ENCODE results near the gene WFDC6.

Gene WFDC6

DNA sequence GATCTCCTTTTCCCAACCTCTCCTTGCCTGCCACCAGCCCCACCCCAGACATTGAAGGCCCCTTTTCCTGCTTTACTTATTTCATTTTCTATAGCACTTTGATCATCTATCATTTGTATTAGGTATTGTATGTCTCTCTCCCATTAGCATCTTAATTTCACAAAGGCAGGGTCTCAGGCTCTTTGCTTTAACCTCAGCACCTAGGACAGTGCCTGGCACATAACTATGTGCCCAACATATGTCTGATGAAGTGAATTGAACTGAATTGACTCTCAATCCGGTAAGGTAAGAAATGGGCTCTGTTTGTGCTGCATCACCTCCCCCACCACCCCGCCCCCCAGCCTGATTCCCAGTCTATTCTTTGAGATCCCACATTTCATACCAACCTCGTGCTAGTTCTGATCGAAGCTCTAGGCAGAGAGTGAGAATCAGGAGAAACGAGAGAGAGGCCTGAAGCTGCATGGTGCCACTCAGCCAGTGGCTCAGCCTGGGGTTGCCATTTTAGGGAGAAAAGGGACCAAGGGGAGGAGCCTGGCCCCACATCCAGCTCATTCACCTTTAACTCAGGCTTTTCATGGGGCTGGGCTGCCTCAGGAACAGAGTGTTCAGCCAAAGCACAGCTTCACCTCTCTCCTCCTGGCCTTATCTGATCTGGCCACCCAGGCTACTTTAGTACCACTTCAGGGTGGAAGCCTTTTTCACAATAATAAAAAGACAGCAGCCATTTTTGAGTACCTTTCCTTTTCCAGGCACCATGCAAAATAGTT lies 24.0 kb downstream of the WFDC6 start, which contains the start of gene SPINT3:
Gene SPINT3 (minus strand): TSS at position 476 of the 767 bp plus-strand sequence. CDS start 14 bp downstream, at position 462.
- DNase-seq: no peak

DNA sequence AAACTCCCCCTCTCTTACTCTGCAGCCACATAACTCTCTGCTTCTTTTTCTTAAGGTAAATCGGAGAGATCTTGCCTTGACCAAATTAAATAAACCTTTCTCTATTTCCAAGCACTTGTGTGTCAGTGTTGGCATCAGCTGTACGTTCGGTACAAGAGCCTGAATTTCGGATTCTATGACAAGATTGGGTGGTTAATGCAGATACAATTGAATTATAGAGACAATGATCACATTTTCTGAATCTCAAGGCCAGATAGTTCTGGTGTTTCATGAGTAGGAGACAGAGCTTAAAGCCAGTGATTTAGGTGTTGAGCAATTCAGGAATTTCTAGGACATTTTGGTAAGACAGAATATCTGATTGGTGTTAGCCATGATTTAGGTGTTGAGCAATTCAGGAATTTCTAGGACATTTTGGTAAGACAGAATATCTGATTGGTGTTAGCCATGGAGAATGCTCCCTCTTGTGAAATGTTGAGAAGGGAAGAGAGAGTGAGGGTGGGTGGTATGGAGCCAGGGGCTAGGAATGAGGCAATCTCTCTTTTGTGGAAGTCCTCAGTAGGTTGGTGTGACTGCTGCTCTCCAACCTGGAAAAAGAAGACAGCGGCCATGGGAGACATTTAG lies 28.9 kb downstream of the WFDC6 start:
- no peak for DNase-seq

DNA sequence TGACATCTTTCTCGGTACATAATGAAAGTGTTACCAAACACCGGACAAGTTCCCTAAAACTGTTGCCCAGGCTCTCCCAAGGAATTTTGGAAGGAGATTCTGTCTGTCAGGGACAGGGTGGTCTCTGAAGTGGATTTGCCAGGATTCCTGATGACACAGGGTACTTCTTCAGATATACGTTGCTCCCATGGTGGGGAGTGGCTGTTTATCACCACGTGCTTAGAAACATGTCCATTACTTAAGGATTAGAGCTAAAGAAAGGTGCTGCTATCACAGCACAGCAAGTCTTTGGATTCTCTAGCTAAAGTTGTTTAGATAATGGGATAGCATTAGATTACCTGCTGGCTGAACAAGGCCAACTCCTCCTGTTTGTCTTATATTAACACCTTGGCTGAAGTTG lies 30.2 kb downstream of the WFDC6 start:
- no peak for DNase-seq

DNA sequence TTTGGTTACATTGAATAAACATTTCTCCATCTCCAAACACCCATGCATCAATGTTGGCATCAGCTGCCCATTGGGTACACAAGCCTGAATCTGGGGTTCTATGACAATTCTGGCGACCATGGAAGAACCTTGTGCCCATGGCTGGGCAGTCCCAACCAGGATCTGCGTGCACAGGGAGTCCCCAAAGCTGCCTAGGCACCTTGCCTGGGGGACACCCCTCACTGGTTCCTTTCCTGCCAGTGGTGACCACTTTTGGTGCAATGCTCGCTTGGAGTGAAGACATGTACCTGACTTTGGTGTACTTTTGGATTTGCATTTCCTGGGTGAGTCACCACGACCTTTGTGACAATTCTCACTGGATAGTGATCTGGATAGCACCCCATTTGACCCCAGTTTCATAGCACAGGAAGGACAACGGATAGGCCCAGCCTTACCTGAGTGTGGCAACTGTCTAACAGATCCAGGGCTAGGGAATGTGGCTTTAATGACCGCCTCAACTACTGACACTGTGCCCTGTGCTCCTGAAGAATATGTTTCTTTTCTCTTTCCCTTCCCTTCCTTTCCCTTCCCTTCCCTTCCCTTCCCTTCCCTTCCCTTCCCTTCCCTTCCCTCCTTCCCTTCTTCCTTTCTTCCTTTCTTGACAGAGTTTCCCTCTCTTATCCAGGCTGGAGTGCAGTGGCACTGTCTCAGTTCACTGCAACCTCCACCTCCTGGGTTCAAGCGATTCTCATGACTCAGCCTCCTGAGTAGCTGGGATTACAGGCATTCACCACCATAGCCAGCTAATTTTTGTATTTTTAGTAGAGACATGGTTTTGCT lies 31.0 kb downstream of the WFDC6 start:
- no peak for DNase-seq

DNA sequence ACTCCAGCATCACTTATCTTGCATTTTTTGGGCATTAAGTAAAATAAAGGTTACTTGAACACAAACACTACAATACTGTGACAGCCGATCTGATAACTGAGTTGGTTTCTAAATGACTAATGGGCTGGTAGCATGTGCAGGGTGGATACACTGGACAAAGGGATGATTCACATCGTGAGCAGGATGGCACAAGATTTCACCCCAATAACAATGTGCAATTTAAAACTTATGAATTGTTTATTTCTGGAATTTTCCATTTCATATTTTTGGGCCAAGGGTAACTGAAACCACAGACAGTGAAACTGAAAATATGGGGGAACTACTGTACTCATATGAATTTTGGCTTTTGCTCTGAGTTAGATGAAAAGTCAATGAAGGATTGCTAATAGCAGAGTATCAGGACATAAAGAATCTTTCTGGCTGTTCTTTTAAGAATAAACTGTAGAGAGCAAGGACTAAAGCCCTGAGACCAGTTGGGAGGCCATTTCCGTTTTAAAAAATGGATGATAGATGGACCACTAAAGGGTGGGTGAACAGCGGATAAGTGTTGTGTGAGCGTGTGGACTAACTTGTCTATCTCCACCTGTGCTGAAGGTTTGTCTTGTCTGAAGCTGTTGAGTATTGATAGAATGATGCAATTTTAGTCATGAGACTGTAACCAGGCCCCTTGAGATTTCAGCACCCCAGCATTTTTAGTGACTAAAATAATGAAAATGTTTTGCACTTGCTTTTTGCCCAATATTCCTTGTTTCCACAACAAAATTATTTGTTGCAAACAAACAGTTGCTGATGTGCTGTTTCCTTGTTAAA lies 32.1 kb downstream of the WFDC6 start:
- no peak for DNase-seq

DNA sequence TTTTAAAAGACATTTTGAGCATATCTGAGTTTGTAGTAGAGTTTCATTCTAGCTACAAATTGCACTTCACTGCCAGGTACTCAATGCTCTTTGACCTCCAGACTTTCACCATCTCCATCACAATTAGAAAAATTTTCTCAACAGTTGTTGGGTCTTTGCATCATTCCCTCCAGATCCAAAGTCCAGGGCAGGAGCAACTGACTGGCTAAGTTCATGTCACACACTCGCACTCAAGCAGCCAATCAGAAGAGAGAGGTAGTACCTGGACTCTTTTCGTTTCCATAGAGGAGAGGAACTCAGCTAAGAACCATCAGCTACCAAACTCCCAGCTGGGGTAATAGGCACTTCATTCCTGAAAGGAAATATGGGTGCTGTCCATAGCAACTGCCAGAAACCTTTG lies 32.9 kb downstream of the WFDC6 start:
- DNase-seq: no peak

DNA sequence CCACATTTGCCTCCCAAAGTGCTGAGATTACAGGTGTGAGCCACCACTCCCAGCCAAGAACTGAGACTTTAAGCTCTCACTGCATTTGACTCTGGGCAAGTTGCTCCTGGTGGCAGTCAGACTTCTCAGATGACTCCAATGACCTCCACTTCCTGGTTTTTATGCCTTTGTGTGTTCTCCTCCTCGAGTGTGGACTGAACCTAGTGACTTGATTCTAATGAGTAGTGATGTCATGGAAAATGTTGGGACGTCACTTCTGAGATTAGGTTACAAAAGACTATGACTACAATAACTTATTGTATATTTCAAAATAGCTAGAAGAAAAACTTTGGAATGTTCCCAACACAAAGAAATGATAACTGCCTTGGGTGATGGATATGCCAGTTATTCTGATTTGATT lies 35.9 kb downstream of the WFDC6 start:
- no peak for DNase-seq

DNA sequence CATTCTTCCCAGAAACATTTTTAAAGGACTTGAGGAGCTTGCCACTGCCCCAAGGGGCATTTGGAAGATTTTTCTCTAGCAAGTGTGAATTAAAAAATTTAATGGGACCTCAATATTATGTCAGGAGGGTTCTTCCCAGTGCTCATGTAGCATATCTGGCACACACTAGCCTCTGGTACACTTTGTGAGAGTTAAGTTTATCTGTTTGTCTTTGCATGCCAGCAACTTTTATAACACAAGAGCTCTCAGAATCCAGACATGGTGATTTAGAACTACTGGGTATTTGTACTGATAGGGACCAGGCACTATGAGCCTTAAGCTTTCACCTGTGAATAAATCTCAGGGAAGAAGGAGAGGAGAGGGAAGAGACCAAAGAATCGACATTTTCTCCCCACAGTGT lies 36.7 kb downstream of the WFDC6 start:
- no peak for DNase-seq

DNA sequence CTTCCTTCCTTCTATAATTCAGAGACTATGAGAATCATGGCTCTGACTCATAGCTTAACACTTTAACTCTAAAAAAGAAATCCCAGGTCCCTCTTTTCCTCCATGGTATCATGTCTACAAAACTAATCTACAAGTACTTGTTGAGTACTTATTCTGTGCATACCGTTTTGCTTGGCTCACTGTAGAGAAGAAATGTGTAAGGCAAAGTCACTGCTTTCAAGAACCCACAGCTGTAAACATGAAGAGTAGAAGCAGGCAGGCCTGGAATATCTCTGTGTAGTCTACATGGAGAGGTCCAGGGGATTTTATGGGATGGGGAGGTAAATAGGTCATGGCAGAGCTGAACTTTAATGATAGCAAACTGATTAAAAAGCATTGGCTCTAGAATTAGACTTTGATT lies 37.7 kb downstream of the WFDC6 start:
- no peak for DNase-seq

DNA sequence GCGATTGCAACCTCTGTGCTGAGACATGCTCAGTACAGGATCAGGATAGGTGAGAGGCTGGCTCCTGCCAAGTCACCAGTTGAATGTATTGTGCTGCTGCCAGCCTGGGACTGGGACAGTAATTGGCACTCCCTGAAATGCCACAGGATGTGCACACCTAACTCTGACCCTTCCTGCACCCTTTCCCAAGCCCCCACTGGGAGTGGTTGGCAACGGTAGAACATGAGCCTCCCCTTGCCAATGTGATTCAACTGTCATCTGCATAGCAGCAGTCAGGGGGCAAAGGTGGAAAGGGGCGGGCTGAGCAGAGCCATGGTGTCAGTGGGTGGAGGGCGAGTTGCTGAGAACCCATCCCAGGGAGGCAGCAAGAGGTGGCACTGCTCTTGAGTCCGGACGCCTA lies 39.3 kb downstream of the WFDC6 start:
- no peak for DNase-seq

DNA sequence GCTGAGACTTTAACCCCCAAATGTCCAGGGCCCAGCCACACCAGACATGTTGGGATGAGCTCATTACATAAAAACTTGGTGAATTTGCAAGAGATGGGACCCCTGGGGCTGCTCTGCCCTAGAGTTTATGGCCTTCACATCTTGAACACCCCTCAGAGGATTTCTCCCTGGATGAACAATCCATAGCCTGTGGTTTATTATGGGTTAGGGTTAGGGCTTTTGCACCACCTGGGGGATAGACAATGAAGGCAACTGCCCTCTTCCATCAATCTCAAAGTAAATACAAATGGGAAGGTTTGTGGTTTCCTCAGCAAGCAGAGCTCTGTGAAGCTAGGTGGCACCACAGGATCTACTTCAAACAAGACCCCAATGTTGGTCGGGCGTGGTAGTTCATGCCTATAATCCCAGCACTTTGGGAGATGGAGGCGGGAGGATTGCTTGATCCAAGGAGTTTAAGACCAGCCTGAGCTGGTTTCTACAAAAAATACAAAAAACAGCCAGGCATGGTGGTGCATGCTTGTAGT lies 41.2 kb downstream of the WFDC6 start:
- DNase-seq: no peak

DNA sequence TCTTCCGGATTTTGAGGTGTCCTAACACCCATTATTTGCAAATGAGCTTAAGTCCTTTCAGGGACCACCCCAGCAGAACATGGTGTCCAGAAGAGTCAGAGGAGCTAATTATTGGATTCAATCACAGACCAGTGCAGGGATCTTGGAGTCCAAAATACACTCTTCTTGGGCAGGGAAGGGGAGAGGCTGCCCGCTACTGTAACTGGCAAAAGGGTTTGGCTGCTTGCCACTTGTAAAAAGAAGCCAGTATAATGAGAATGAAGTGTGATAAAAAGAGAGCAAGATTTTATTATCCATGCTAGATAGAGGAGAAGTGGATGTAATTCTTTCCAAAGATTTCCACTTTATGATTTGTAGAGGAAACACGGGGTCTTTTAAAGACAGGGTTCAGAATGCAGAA lies 43.1 kb downstream of the WFDC6 start:
- no peak for DNase-seq

DNA sequence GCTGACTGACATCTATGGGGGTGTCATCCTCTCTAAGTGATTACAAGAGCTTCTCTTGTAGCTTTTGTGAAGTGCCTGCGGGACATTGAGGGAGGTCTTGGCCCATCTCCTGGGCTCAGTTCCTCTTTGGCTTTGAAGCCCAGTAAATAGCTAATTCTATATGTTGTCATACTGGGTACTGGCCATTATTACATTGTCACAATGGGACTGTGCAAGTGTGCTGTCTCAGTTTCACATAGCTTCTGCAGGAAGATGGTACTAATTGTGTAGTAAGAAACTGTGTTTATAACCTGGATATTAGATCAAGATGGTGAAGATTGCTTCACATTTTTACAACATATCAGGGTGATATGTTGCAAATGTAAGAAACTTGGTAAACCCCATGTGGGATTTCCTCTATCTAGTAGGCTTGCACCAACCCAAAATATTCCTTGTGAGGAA lies 43.8 kb downstream of the WFDC6 start:
- DNase-seq: no peak

DNA sequence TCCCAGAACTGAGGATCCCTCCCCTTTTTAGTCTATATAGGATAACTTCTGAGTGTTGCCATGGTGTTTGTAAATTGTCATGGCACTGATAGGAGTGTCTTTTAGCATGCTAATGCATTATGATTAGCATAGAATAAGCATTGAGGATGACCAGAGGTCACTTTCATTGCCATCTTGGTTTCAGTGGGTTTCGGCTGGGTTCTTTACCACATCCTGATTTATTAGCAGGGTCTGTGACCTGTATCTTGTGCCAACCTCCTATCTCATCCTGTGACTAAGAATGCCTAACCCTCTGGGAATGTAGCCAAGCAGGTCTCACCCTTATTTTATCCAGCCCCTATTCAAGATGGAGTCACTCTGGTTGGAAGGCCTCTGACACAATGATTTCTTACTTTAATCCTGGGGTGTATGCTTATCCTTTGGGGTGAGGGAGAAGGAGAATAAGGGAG lies 50.2 kb downstream of the WFDC6 start:
- no peak for DNase-seq

DNA sequence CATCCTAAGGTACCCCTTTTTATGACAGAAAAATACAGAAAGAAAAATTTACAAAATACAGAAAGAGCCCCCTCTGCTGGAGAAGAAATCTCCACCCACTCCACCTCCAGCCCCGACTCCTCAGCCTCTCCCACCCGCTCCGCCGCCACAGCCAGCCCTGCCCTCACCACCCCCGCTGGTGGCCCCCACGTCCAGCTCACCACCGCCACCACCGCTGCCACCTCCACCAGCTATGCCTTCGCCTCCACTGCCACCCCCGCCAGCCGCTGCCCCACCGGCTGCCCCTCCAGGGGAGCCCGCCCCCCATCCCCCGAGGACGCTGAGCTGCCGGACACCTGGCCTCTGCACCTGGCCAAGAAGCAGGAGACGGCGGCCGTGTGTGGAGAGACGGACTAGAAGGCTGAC lies 52.0 kb downstream of the WFDC6 start:
- no peak for DNase-seq

DNA sequence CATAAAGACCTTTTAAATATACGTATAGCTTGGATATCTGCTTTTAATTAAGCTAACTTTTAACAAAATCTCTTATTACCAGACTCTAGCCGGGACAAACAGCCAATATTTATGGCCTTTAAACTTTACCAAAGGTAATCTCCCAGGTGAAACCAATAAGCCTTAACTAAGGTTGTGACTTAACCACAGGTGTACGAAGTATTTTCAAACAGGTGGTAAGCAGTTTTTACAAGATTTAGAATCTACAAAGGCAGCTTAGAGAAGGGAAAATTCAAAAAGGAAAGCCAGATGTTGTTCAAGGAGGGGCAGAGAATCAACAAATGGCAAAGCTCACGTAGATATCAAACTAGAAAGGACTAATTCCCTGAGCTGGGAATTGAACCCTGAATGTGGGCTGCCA lies 53.9 kb downstream of the WFDC6 start:
- DNase-seq: no peak

DNA sequence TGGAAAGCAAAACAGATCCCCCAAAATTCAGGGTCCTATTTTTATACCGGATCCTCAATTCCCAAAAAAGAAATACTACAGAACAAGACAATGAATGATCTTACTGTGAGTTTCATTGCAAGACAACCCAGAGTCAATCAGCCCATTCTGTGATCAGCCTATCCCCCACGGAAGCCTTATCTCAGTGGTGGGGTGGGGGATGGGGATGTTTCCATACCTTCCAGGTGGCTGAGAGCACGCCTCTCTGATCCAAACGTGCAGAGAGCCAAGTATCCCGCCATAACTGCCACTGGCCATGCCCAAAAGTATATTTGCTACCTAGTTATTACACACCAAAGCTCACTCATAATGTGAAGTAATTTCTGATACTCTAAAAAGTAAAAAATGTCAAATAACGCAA lies 54.6 kb downstream of the WFDC6 start:
- no peak for DNase-seq

Data from hematopoietic multipotent progenitor cell treated with erythropoietin and hydrocortisone succinate and interleukin-3 and kit ligand, for 8 days (in vitro differentiated cells).